ENCODE measurements around the gene SERPINA1.
"Not testable (repeated sequence)": the region's sequence is repeated elsewhere in the genome, so short reads cannot be mapped to it uniquely, and the experiment has no call there.

Gene SERPINA1

DNA sequence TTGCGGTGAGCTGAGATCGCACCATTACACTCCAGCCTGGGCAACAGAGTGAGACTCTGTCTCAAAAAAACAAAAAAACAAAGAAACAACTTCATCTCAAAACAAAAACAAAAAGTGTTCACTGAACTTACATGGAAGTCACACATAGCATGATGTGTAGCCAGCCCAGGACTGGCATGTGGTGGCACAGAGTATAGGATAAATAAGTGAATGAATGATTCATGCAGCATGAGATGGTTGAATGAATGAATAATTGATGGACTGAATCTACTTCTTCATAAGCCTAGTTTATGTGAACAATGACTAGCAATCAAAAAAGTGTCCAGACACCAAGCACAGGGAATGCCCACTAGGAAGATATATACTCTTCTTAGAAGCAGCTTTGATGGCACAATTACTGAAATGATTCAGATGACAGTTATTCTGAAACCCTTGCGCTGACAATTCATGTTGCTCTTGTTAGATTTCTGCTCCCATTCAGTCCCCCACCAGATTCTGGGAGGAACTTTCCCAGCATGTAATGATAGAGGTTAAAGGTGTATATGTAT lies 33.7 kb downstream of the SERPINA1 start:
- no peak overlapping the region for H2AFZ ChIP-seq (ENCODE audit: low read length)
- H3K79me2 ChIP-seq (ENCODE audit: low read length) = no peaks in the 10 kb centered on the region
- no peak overlapping the region for H3K4me2 ChIP-seq (ENCODE audit: low read depth, low read length)
- TF ChIP-seq EZH2phosphoT487 (IDR thresholded peaks at IDR 0.05; ENCODE audit: low read length) (no peak), EZH2 (optimal IDR thresholded peaks at IDR 0.05; ENCODE audit: low read depth, low read length) (no peak)
- TF ChIP-seq, protein P1, sequence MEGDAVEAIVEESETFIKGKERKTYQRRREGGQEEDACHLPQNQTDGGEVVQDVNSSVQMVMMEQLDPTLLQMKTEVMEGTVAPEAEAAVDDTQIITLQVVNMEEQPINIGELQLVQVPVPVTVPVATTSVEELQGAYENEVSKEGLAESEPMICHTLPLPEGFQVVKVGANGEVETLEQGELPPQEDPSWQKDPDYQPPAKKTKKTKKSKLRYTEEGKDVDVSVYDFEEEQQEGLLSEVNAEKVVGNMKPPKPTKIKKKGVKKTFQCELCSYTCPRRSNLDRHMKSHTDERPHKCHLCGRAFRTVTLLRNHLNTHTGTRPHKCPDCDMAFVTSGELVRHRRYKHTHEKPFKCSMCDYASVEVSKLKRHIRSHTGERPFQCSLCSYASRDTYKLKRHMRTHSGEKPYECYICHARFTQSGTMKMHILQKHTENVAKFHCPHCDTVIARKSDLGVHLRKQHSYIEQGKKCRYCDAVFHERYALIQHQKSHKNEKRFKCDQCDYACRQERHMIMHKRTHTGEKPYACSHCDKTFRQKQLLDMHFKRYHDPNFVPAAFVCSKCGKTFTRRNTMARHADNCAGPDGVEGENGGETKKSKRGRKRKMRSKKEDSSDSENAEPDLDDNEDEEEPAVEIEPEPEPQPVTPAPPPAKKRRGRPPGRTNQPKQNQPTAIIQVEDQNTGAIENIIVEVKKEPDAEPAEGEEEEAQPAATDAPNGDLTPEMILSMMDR (IDR thresholded peaks at IDR 0.05; ENCODE audit: low read length) = no peak
- H3K4me3 ChIP-seq (ENCODE audit: low read length) = no peak overlapping the region
- H4K20me1 ChIP-seq (ENCODE audit: insufficient read depth, low read length) = no peaks in the 10 kb centered on the region
- H3K27ac ChIP-seq (ENCODE audit: low read length) = no peak overlapping the region
- H3K27me3 ChIP-seq (replicated peaks; ENCODE audit: insufficient read depth, low read length) = no peaks in the 10 kb centered on the region
- no peak overlapping the region for H3K9ac ChIP-seq (ENCODE audit: low read length)
- H3K4me1 ChIP-seq (ENCODE audit: low read length) = no peaks in the 10 kb centered on the region
- no peak for DNase-seq
- no peaks in the 10 kb centered on the region for H3K9me2 ChIP-seq (replicated peaks; ENCODE audit: insufficient read depth, low read length)
- no peaks in the 10 kb centered on the region for H3F3A ChIP-seq (ENCODE audit: insufficient read depth, low read length)
- H3K36me3 ChIP-seq (replicated peaks; ENCODE audit: insufficient read depth, low read length) = no peaks in the 10 kb centered on the region
- no peaks in the 10 kb centered on the region for H3K9me3 ChIP-seq (replicated peaks; ENCODE audit: insufficient read depth, low read length)

DNA sequence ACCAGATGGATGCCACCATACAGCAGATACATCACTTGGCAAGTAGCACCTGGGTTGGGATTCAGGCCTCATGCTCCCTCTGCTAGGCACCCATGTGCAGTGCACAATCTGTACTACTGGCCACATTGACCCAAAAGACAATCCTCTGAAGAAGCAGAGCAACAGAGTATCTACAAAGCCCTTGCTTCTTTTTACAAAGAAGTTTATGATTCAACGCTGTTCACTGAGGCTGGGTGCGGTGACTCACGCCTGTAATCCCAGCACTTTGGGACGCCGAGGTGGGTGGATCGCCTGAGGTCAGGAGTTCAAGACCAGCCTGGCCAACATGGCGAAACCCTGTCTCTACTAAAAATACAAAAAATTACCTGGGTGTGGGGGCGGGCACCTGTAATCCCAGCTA lies 34.2 kb downstream of the SERPINA1 start:
- H3K79me2 ChIP-seq (ENCODE audit: low read length); H3K4me2 ChIP-seq (ENCODE audit: low read depth, low read length); H3K36me3 ChIP-seq (replicated peaks; ENCODE audit: insufficient read depth, low read length); H3K9ac ChIP-seq (ENCODE audit: low read length); H3K27ac ChIP-seq (ENCODE audit: low read length); H3K9me2 ChIP-seq (replicated peaks; ENCODE audit: insufficient read depth, low read length); H3K4me1 ChIP-seq (ENCODE audit: low read length); H4K20me1 ChIP-seq (ENCODE audit: insufficient read depth, low read length); H3F3A ChIP-seq (ENCODE audit: insufficient read depth, low read length); H3K9me3 ChIP-seq (replicated peaks; ENCODE audit: insufficient read depth, low read length); DNase-seq; H2AFZ ChIP-seq (ENCODE audit: low read length); H3K27me3 ChIP-seq (replicated peaks; ENCODE audit: insufficient read depth, low read length); H3K4me3 ChIP-seq (ENCODE audit: low read length): not testable (repeated sequence)

DNA sequence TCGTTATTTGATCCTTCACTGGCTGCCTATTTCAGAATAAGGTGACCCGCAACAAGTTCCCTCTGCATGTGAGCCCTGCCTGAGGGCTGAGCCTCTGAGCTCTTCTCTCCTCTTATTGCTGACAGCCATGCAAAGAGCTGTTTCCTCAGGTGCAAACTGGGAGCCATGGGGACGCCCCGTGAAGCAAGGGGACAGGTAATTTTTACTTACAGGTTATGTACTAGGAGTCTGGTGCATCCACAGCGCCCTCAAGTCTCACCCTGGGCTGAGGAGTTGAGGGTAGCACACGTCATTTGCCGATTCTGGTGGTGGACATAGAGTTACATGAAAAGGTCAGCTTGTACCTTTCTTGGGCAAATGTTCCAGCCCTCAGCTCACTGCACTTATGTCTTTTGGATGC lies 39.1 kb downstream of the SERPINA1 start:
- no peaks in the 10 kb centered on the region for H3K9me3 ChIP-seq (replicated peaks; ENCODE audit: insufficient read depth, low read length)
- no peaks in the 10 kb centered on the region for H4K20me1 ChIP-seq (ENCODE audit: insufficient read depth, low read length)
- DNase-seq = no peak
- TF ChIP-seq EZH2phosphoT487 (IDR thresholded peaks at IDR 0.05; ENCODE audit: low read length) (no peak), EZH2 (optimal IDR thresholded peaks at IDR 0.05; ENCODE audit: low read depth, low read length) (no peak)
- TF ChIP-seq, protein P1 (IDR thresholded peaks at IDR 0.05; ENCODE audit: low read length) = no peak
- no peaks in the 10 kb centered on the region for H3K27me3 ChIP-seq (replicated peaks; ENCODE audit: insufficient read depth, low read length)
- no peak overlapping the region for H3K27ac ChIP-seq (ENCODE audit: low read length)
- H3F3A ChIP-seq (ENCODE audit: insufficient read depth, low read length) = peaks cover 8% of the 10 kb centered on the region
- H3K79me2 ChIP-seq (ENCODE audit: low read length) = no peaks in the 10 kb centered on the region
- no peaks in the 10 kb centered on the region for H3K9me2 ChIP-seq (replicated peaks; ENCODE audit: insufficient read depth, low read length)
- H3K9ac ChIP-seq (ENCODE audit: low read length) = no peak overlapping the region
- no peak overlapping the region for H3K4me3 ChIP-seq (ENCODE audit: low read length)
- no peak overlapping the region for H3K4me2 ChIP-seq (ENCODE audit: low read depth, low read length)
- H2AFZ ChIP-seq (ENCODE audit: low read length) = no peak overlapping the region
- H3K4me1 ChIP-seq (ENCODE audit: low read length) = peaks cover 15% of the 10 kb centered on the region
- no peaks in the 10 kb centered on the region for H3K36me3 ChIP-seq (replicated peaks; ENCODE audit: insufficient read depth, low read length)

DNA sequence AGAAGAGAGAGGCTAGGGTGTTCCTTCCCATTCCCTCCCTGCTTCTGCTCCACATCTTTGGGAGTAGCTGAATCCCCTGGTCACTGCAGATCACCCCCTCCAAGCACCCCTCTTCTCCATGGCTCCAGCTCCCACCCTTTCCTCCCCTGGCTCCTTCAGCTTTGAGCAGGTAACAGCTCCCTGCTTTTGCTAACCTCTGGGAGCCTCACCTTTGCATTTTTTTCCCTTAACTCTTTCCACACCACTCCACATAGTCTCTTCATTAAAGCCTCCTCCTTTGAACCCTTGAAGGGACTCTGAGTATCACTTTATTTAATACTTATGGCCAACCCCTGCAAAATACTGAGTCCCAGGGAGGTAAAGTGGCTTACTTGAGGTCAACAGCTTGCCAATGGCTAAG lies 39.6 kb downstream of the SERPINA1 start:
- no peaks in the 10 kb centered on the region for H4K20me1 ChIP-seq (ENCODE audit: insufficient read depth, low read length)
- H3K9me2 ChIP-seq (replicated peaks; ENCODE audit: insufficient read depth, low read length) = no peaks in the 10 kb centered on the region
- no peaks in the 10 kb centered on the region for H3K36me3 ChIP-seq (replicated peaks; ENCODE audit: insufficient read depth, low read length)
- H3F3A ChIP-seq (ENCODE audit: insufficient read depth, low read length) = peaks cover 8% of the 10 kb centered on the region
- no peaks in the 10 kb centered on the region for H3K79me2 ChIP-seq (ENCODE audit: low read length)
- H3K9me3 ChIP-seq (replicated peaks; ENCODE audit: insufficient read depth, low read length) = no peaks in the 10 kb centered on the region
- TF ChIP-seq EZH2 (optimal IDR thresholded peaks at IDR 0.05; ENCODE audit: low read depth, low read length) (no peak), EZH2phosphoT487 (IDR thresholded peaks at IDR 0.05; ENCODE audit: low read length) (no peak)
- TF ChIP-seq, protein P1 (IDR thresholded peaks at IDR 0.05; ENCODE audit: low read length) = no peak
- H3K9ac ChIP-seq (ENCODE audit: low read length) = no peak overlapping the region
- H2AFZ ChIP-seq (ENCODE audit: low read length) = no peak overlapping the region
- no peak overlapping the region for H3K4me3 ChIP-seq (ENCODE audit: low read length)
- H3K27ac ChIP-seq (ENCODE audit: low read length) = no peak overlapping the region
- no peaks in the 10 kb centered on the region for H3K27me3 ChIP-seq (replicated peaks; ENCODE audit: insufficient read depth, low read length)
- no peak overlapping the region for H3K4me2 ChIP-seq (ENCODE audit: low read depth, low read length)
- peaks cover 15% of the 10 kb centered on the region for H3K4me1 ChIP-seq (ENCODE audit: low read length)
- no peak for DNase-seq
